LNCaP clone FGC (cell line): ENCODE results near the gene PDLIM4.

Experiments used
- DNase-seq: peaks from one replicate; pipeline ENCODE4 v3.0.0-alpha.2; 2011; ENCODE audit warnings: low read depth
- H3K4me3 ChIP-seq: 2 replicates; pipeline ENCODE4 v1.5.1; 2011; ENCODE audit warnings: mild to moderate bottlenecking, low read depth, low read length, control low read depth
- TF ChIP-seq, protein P1 (sequence below): IDR thresholded peaks from 2 replicates; pipeline ENCODE4 v1.5.1; 2012; ENCODE audit warnings: mild to moderate bottlenecking; ENCODE audit not compliant: control insufficient read depth, insufficient read depth; ENCODE audit errors: extremely low read depth

The PDLIM4 gene

DNA sequence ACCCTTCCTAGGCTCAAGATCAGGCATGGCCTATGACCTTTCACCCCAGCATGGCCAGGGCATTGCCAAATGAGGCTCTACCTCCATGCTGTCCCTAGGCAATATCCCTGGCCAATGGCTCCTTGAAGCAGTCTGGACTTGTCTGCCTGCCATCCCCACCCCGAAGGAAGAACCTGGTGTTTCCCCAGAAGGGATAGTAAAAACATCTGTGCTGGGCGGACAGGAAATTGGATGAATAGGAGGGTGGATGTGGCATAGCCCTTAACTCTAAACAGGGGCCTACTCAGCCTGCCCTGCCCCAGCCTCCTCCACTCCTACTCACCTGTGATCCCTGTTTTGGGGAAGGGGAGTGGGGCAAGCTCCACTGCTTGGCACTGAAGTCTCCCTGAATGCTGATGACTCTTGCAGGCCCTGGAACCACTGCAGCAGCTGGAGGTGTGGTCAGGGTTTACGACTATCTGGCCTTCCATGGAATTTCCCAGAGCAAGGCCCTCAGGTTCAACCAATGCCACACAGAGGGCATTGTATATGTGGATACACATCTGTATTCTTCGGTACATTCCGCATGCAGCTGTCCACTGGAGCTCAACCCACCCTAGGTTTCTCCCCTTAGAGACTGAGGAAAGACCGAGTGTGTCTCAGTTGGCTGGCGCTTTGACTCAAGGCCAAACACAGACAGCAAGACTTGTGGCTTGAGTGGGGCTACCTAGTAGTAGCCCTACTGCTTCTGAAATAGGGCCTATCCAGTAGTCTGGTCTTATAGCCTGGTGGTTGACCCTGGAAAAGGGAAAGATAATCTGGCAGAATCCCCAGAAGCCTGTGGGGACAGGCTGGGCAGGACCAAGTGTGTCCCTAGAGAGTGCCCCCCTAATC, 23.4 kb upstream of the PDLIM4 start:
- TF ChIP-seq, protein P1, sequence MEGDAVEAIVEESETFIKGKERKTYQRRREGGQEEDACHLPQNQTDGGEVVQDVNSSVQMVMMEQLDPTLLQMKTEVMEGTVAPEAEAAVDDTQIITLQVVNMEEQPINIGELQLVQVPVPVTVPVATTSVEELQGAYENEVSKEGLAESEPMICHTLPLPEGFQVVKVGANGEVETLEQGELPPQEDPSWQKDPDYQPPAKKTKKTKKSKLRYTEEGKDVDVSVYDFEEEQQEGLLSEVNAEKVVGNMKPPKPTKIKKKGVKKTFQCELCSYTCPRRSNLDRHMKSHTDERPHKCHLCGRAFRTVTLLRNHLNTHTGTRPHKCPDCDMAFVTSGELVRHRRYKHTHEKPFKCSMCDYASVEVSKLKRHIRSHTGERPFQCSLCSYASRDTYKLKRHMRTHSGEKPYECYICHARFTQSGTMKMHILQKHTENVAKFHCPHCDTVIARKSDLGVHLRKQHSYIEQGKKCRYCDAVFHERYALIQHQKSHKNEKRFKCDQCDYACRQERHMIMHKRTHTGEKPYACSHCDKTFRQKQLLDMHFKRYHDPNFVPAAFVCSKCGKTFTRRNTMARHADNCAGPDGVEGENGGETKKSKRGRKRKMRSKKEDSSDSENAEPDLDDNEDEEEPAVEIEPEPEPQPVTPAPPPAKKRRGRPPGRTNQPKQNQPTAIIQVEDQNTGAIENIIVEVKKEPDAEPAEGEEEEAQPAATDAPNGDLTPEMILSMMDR, result no peak
- no peak overlapping the region for H3K4me3 ChIP-seq
- DNase-seq, result no peak

DNA sequence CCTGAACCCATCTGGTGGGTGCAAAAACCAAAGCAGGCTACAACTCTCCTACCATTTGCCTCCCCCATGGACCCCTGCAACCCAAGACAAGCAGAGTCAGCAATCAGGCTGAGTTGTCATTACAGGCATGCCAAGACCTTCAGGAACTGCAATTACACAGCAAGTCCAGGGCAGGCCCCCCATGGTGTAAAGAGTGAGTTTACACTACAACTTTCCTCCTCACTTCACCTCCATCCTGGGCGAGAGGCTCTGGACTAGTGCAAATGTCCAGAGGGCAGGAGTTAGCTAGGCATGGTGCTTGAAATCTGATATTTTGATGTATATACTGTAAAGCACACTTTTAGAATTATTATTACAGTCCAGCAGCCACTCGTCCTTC, 22.8 kb upstream of the PDLIM4 start:
- TF ChIP-seq, protein P1, result no peak
- no peak overlapping the region for H3K4me3 ChIP-seq
- DNase-seq, result no peak

DNA sequence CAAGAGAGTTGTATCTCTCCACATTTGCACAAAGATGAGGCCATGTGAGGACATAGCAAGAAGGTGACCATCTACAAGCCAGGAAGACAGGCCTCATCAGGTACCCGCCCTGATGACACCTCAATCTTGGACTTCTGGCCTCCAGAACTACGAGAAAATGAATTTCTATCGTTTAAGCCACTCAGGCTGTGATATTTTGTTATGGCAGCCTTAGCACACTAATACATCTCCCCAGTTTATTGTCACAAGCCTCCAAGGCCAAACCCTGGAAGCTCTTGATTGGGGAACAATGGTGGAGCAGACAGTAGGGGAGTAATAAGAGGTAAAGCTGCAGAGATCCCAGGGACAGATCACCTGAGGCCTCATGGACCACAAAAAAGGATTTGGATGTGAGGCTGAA, 22.2 kb upstream of the PDLIM4 start:
- H3K4me3 ChIP-seq, result no peak overlapping the region
- TF ChIP-seq, protein P1, result no peak
- DNase-seq, result no peak

DNA sequence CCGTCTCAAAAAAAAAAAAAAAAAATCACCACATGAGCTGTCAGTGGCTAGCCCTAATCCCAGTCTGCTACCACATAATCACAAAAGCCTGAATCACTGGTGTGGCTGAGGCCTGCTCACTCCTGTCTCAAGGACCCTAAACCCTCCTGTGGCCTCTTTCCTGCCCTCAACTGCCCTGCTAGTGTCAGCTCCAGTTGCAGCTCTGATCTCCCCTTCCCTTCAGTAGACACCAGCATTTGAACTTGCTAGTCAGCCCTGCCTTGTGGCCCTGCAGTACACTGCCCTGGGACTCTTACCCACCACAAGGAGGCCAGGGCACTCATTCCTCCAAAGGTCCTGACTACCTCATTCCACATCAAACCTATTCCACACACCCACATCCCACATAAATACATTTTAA, 20.4 kb upstream of the PDLIM4 start:
- TF ChIP-seq, protein P1, result no peak
- no peak overlapping the region for H3K4me3 ChIP-seq
- no peak for DNase-seq

DNA sequence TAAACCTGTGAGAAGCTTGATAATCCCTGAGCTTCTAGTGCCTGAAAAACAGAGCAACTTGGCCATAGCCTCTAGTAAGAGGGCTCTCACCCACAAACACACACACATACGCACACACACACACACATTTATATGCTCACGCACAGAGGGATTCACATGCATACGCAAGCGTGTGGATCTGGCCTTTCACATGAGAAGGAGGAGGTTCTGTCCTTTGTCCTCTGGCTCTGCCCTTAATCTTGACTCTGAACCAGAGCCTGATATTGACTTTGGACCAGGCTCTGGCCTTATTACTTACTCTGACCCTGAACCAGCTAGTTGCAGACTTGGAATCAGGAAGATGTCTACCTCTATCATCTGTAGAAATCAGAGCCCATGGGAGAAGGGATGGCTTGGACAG, 19.8 kb upstream of the PDLIM4 start:
- DNase-seq, result no peak
- TF ChIP-seq, protein P1, result no peak
- no peak overlapping the region for H3K4me3 ChIP-seq

DNA sequence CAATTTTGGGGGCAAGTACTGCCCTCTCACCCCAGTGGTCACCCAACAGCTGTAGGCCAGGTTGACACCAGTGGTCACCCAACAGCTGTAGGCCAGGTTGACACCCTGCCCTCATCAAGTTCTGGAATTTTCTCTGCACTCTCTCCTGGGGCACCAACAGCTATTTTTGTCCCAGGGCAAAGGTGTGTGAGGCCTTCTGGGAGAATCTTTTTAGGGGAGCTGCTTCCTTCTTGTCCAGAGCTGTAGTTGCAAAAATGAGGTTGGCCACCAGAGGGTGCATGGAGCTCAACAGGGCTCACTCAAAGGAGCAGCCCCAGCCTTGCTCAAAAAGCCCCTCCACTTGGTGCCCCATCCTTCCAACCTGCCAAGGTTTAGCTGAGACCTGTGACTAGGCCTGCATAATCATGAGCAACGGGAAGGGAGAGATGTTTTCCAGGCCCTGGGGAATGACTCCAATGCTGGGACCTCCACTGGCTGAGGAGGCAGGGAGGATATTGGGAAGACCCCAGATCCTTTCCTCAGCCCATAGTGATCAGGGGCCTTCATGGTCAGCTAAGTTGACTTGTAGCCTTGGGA, 19.2 kb upstream of the PDLIM4 start:
- DNase-seq, result no peak
- no peak overlapping the region for H3K4me3 ChIP-seq
- TF ChIP-seq, protein P1, result peak; percentile 72

DNA sequence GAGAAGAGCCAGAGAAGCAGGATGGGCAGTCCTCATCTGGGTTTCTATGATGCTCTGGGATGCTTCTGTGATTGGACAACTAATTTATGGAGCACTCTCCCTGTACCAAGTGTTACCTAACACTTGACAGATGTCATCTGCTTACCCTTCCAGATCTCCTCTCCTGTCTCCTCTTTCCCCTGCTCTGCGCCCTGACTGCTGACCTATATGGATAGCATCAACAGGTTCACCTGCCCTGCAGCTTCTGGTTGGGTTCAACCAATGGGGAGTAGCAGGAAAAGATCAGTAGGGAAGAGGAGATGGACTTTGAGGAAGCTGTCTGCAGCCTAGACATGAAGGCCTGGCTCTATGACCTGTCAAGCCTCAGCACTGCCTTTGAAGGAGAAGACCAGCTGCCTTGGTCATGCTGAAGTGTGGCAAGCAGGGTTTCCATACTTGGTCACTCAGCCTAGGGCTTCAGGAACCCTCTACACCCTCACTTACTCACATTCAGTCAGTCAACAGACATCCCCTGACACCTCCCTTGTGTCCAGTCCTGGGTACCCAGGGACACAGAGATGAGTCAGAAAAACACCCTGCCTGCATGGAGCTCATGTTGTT, 18.5 kb upstream of the PDLIM4 start:
- TF ChIP-seq, protein P1, result no peak
- no peak overlapping the region for H3K4me3 ChIP-seq
- no peak for DNase-seq
